NCI-H82 (cell line): Measurements from ENCODE around the gene KPNA2.
"Not testable (repeated sequence)": the region's sequence is repeated elsewhere in the genome, so short reads cannot be mapped to it uniquely, and the experiment has no call there.

Experiments used
- DNase-seq: peaks from one replicate; lab custom pipeline; 2025; lab: John Stamatoyannopoulos, UW

KPNA2 gene

GRCh38 chr17:68020409-68020756 lies 15.2 kb upstream of the KPNA2 start:
- peak; percentile 81 for DNase-seq

DNA sequence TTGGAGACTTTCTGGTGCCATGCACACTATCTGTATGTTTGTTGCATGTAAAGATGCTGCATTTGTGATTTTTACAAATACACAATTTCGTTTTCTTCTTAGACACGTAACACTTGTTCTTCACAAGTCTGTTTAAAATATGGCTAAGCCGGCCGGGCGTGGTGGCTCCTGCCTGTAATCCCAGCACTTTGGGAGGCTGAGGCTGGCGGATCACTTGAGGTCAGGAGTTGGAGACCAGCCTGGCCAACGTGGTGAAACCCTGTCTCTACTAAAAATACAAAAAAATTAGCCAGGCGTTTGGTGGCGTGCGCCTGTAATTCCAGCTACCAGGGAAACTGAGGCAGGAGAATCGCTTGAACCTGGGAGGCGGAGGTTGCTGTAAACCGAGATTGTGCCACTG lies 14.7 kb upstream of the KPNA2 start:
- DNase-seq, result not testable (repeated sequence)

- no peak for DNase-seq
Measured at GRCh38 chr17:68021963-68022362, 13.6 kb upstream of the KPNA2 start.

DNA sequence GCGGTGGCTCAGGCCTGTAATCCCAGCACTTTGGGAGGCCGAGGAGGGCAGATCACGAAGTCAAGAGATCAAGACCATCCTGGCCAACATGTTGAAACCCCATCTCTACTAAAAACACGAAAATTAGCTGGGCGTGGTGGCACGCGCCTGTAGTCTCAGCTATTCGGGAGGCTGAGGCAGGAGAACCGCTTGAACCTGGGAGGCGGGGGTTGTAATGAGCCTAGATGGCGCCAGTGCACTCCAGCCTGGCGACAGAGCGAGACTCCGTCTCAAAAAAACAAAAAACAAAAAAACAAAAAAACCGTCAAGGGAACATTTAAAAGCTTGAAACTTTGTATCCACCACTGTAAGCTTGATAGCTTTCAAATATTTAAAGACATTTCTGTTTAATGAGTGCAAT lies 13.0 kb upstream of the KPNA2 start:
- DNase-seq, result not testable (repeated sequence)

DNA sequence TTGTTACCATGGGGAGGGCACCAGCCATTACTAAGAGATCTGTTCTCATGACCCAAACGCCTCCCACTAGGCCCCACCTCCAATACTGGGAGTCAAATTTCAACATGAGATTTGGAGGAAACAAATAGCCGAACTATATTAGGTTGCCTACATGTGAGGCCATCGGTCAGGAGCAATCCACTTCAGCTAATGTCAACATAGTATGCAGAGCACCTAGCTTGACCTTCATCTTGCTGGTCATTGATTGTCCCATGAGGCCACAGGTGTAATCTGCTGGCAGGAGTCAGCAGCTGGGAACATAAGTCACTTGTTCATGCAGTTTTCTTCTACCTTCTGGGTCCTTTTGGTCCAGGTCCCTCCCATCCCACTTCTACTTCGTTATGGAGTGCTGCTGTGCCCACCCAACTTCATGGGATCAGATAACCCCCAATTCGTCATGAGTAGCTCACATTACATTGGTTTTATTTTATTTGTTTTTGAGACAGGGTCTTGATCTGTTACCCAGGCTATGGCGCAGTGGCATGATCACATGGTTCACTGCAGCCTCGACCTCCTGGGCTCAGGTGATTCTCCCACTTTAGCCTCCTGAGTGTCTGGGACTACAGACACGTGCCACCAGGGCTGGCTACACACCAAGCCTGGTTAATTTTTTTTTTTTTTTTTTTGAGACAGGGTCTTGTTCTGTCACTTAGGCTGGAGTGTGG lies 5.9 kb upstream of the KPNA2 start:
- DNase-seq, result no peak

- peak; percentile 89 for DNase-seq
Measured at GRCh38 chr17:68033636-68034451, 1.7 kb upstream of the KPNA2 start.

- DNase-seq, result no peak
Measured at GRCh38 chr17:68034452-68034776, 1.1 kb upstream of the KPNA2 start.

- peak; percentile 100 for DNase-seq
Measured at GRCh38 chr17:68035131-68035522, 408 bp upstream of the KPNA2 start.

DNA sequence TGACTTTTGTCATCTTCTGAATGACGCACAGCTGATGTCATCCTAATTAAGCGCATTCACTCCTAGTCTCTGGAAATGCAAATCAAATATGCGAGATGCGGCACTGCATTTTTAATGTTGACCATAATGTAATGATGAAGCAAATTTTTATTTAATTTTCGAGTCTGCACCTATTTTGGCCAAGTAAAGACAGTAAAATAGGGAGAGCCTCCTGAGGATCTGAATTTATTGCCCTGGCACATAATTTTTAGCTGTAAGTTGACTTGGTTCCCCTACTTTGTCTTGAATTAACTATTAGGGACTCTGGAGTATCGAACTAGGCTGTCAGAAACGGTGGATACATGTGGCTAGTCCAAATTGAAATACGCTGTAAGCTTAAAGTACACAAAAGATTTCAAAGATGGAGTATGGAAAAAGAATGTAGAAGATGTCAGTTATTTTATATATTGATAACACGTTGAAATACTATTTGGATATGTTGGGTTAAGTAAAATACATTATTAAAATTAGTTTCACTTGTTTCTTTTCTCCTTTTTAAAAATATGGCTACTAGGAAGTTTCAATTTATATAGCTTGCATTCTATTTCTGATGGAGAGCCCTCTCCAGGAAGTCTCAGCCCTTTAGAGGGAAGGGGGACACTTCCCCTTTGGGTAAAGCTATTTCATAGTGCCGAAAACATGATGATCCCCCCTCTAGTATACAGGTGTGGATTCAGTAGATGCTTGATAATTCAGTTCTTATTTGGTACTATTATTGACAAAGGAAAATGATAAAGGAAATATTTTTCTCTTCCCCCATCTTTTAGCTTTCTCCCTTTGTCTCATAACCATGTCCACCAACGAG lies 991 bp downstream of the KPNA2 start:
- DNase-seq, result no peak

- DNase-seq, result no peak
Measured at GRCh38 chr17:68047153-68047846, 11.8 kb downstream of the KPNA2 start.

GRCh38 chr17:68047890-68048542 lies 12.5 kb downstream of the KPNA2 start:
- DNase-seq, result not testable (repeated sequence)

GRCh38 chr17:68048996-68049395 lies 13.5 kb downstream of the KPNA2 start:
- DNase-seq, result peak; percentile 73

- not testable (repeated sequence) for DNase-seq
Measured at GRCh38 chr17:68049812-68050437, 14.4 kb downstream of the KPNA2 start.

GRCh38 chr17:68051321-68052312 lies 16.1 kb downstream of the KPNA2 start:
- not testable (repeated sequence) for DNase-seq

- no peak for DNase-seq
Measured at GRCh38 chr17:68052810-68053209, 17.3 kb downstream of the KPNA2 start.

GRCh38 chr17:68053231-68054013 lies 17.9 kb downstream of the KPNA2 start:
- DNase-seq, result no peak

GRCh38 chr17:68054296-68054900 lies 18.9 kb downstream of the KPNA2 start:
- no peak for DNase-seq

DNA sequence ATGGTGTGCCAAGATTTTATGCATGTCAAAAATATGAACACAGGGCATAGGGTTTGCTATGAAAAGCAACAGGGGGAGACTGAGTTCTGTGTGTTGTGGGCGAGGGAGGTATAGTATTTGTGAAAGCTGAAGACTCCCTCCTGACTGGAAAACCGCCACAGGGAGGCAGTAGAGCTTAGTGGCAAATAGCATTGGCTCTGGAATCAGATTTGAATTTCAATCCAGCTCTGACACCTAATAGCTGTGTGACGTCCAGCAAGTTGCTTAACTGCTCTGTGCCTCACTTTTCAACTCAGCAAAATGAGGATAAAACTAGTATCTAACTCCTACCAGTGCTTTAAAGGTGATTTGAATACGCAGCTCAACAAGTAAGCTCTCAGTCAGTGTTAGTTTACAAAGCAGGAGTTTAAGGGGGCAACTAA lies 22.0 kb downstream of the KPNA2 start:
- peak; percentile 61 for DNase-seq

DNA sequence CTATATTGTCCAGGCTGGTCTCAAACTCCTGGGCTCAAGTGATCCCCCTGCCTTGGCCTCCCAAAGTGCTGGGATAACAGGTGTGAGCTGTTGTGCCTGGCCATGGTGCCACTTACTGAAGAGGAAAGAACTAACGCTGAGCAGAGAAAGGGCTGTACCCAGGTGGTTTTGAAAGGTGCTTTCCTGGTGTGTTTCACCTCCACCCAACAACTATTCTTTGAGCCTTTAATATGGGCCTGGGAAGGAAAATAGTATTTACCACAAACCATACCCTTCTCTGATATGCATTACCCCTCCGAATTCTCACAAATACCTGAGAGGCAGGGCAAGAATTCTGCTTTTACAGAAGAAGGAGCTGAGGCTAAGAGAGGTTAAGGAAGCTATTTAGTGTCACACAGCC lies 24.8 kb downstream of the KPNA2 start:
- no peak for DNase-seq
